Measurements from ENCODE around the gene ACAP2. TPM values are rescaled to one million over a fixed set of nuclear protein-coding genes. Genes with fewer than 3 reads are reported as not detected.

The ACAP2 gene
- total RNA-seq, 3 donors from 2014 or later (not counting 1 experiment from before 2014, with no cell fraction given) = 103 to 132 (median 128) TPM

DNA sequence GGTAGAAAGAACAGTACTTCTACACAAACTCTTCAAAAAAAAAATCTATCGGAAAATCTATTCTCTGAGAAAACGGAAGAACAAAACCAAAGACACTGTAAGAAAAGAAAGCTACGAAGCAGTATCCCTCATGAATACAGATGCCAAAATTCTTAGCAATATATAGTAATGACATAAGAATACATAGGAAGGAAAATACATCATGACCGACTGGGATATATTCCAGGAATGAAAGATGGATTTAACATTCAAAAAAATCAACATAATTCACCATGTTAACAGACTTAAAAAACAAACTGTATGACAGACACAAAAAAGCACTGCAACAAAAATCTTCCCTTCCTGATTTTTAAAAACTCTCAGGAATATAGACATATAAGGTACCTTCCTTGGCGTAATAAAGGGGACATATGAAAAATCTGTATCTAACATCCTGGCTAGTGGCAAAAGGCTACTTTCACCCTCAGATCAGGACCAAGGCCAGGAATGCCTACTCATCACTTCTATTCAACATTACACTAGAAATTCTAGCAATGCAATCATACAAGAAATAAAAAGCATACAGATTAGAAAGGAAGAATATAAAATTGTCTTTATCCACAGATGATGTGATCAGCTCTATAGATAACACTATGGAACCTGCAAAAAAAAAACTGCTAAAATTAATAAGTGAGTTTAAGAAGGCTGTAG, 94.2 kb downstream of the ACAP2 start:
- Mint-ChIP-seq H3K27ac (no peak overlapping the region), H3K4me1 (peaks cover 40 to 45% of the 10 kb centered on the region in 2 donors), H3K9me3 (no peaks in the 10 kb centered on the region), H3K36me3 (no peaks in the 10 kb centered on the region), H3K27me3 (ENCODE audit: low read depth in 2 of 2) (no peaks in the 10 kb centered on the region), H3K4me3 (no peak overlapping the region)
- Histone ChIP-seq H3K27ac (ENCODE audit: low read length) (no peak overlapping the region), H3K36me3 (ENCODE audit: control insufficient read depth, insufficient read depth, low read length) (peaks cover 5% of the 10 kb centered on the region), H3K4me3 (ENCODE audit: low read length) (no peak overlapping the region), H3K9me3 (ENCODE audit: control insufficient read depth, insufficient read depth, low read length) (no peaks in the 10 kb centered on the region), H3K4me1 (ENCODE audit: control insufficient read depth, insufficient read depth, low read length) (no peaks in the 10 kb centered on the region), H3K27me3 (ENCODE audit: control insufficient read depth, insufficient read depth, low read length) (no peaks in the 10 kb centered on the region)
- 100% methylated on average over 1 of the region's 5 CpGs for WGBS (ENCODE audit: insufficient coverage)
- intact Hi-C loops (cut with micrococcal nuclease) = no loop called here
- ATAC-seq (no peak), DNase-seq (no peak)
- TF ChIP-seq, protein P1, sequence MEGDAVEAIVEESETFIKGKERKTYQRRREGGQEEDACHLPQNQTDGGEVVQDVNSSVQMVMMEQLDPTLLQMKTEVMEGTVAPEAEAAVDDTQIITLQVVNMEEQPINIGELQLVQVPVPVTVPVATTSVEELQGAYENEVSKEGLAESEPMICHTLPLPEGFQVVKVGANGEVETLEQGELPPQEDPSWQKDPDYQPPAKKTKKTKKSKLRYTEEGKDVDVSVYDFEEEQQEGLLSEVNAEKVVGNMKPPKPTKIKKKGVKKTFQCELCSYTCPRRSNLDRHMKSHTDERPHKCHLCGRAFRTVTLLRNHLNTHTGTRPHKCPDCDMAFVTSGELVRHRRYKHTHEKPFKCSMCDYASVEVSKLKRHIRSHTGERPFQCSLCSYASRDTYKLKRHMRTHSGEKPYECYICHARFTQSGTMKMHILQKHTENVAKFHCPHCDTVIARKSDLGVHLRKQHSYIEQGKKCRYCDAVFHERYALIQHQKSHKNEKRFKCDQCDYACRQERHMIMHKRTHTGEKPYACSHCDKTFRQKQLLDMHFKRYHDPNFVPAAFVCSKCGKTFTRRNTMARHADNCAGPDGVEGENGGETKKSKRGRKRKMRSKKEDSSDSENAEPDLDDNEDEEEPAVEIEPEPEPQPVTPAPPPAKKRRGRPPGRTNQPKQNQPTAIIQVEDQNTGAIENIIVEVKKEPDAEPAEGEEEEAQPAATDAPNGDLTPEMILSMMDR (IDR thresholded peaks at IDR 0.05) = no peak

DNA sequence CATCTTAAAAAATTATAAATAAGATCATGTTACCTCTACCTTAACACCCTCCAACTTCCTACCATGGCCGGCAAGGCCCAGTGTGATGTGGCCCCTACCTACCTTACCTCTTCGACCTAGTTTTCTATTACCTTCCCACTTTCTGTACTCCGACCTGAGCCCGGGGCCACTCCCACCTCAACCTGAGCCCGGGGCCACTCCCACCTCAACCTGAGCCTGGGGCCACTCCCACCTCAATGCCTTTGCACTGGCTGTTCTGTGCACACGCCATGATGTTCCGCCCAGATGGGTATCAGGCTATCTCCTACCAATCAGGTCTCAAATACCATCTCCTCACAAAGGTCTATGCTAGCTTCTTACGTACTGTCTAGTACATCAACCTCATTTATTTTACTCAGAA, 105.1 kb downstream of the ACAP2 start:
- no peaks in the 10 kb centered on the region for H3K27me3 ChIP-seq (ENCODE audit: control insufficient read depth, insufficient read depth, low read length)
- Mint-ChIP-seq H3K27me3 (ENCODE audit: low read depth in 2 of 2) (no peaks in the 10 kb centered on the region), H3K4me3 (no peak overlapping the region), H3K27ac (peak overlapping the region in 1 of 2 donors; percentile 53), H3K4me1 (peaks cover 5% of the 10 kb centered on the region in 2 donors), H3K36me3 (no peaks in the 10 kb centered on the region), H3K9me3 (no peaks in the 10 kb centered on the region)
- DNase-seq (no peak), ATAC-seq (no peak)
- no peaks in the 10 kb centered on the region for H3K9me3 ChIP-seq (ENCODE audit: control insufficient read depth, insufficient read depth, low read length)
- TF ChIP-seq, protein P1 (IDR thresholded peaks at IDR 0.05) = no peak
- H3K4me1 ChIP-seq (ENCODE audit: control insufficient read depth, insufficient read depth, low read length) = no peaks in the 10 kb centered on the region
- H3K4me3 ChIP-seq (ENCODE audit: low read length) = no peak overlapping the region
- 97% methylated on average over 8 of the region's 8 CpGs for WGBS (ENCODE audit: insufficient coverage)
- no peak overlapping the region for H3K27ac ChIP-seq (ENCODE audit: low read length)
- intact Hi-C loops (cut with micrococcal nuclease) = no loop called here
- peaks cover 35% of the 10 kb centered on the region for H3K36me3 ChIP-seq (ENCODE audit: control insufficient read depth, insufficient read depth, low read length)

DNA sequence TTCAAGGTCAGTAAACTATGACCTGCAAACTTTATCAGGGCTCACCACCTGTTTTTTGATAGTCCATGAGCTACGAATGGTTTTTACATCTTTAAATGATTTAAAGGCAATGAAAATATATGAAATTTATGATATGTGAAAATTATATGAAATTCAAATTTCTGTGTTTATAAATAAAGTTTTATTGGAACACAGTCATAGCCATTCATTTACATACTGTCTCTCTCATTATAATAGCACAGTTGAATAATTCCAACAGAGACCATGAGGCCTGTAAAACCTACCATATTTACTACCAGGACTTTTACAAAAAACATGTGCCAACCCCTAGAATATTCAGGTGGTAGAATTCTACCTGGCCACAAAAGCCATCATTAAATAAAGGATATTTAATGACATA, 107.9 kb downstream of the ACAP2 start:
- DNase-seq (no peak), ATAC-seq (no peak)
- Mint-ChIP-seq H3K27ac (peak overlapping the region in 1 of 2 donors; percentile 59), H3K4me3 (no peak overlapping the region), H3K27me3 (ENCODE audit: low read depth in 2 of 2) (no peaks in the 10 kb centered on the region), H3K4me1 (peaks cover 6 to 12% of the 10 kb centered on the region in 2 donors), H3K9me3 (no peaks in the 10 kb centered on the region), H3K36me3 (no peaks in the 10 kb centered on the region)
- Histone ChIP-seq H3K36me3 (ENCODE audit: control insufficient read depth, insufficient read depth, low read length) (peaks cover 41% of the 10 kb centered on the region), H3K9me3 (ENCODE audit: control insufficient read depth, insufficient read depth, low read length) (no peaks in the 10 kb centered on the region), H3K4me3 (ENCODE audit: low read length) (no peak overlapping the region), H3K4me1 (ENCODE audit: control insufficient read depth, insufficient read depth, low read length) (no peaks in the 10 kb centered on the region), H3K27me3 (ENCODE audit: control insufficient read depth, insufficient read depth, low read length) (no peaks in the 10 kb centered on the region), H3K27ac (ENCODE audit: low read length) (no peak overlapping the region)
- 100% methylated on average over 1 of the region's 1 CpG for WGBS (ENCODE audit: insufficient coverage)
- intact Hi-C loops (cut with micrococcal nuclease) = no loop called here
- TF ChIP-seq, protein P1 (IDR thresholded peaks at IDR 0.05) = no peak

DNA sequence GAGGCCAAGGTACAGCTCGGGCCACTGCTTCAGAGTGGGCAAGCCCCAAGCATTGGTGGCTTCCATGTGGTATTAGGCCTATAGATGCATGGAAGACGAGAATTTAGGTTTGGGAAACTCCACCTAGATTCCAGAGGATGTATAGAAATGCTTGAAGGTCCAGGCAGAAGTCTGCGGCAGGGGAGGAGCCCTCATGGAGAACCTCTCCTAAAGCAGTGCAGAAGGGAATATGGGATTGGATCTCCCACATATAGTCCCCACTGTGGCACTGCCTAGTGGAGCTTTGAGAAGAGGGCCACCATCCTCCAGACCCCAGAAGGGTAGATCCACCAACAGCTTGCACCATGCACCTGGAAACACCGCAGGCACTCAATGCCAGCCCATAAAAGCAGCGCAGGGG, 123.8 kb downstream of the ACAP2 start:
- TF ChIP-seq, protein P1 (IDR thresholded peaks at IDR 0.05) = no peak
- H3K4me3 Mint-ChIP-seq = no peak overlapping the region
- no peaks in the 10 kb centered on the region for H3K4me1 ChIP-seq (ENCODE audit: control insufficient read depth, insufficient read depth, low read length)
- ATAC-seq = no peak
- no peak for DNase-seq
- H3K27ac Mint-ChIP-seq = no peak overlapping the region
- peaks cover 29% of the 10 kb centered on the region for H3K36me3 ChIP-seq (ENCODE audit: control insufficient read depth, insufficient read depth, low read length)
- no peak overlapping the region for H3K4me3 ChIP-seq (ENCODE audit: low read length)
- 95% methylated on average over 5 of the region's 5 CpGs for WGBS (ENCODE audit: insufficient coverage)
- peaks cover 15% of the 10 kb centered on the region for H3K36me3 Mint-ChIP-seq
- no peaks in the 10 kb centered on the region for H3K27me3 Mint-ChIP-seq (ENCODE audit: low read depth in 2 of 2)
- H3K27ac ChIP-seq (ENCODE audit: low read length) = no peak overlapping the region
- peaks cover 5 to 10% of the 10 kb centered on the region in 2 donors for H3K4me1 Mint-ChIP-seq
- peaks cover 13% of the 10 kb centered on the region for H3K9me3 ChIP-seq (ENCODE audit: control insufficient read depth, insufficient read depth, low read length)
- H3K27me3 ChIP-seq (ENCODE audit: control insufficient read depth, insufficient read depth, low read length) = no peaks in the 10 kb centered on the region
- H3K9me3 Mint-ChIP-seq = no peaks in the 10 kb centered on the region
- intact Hi-C loops (cut with micrococcal nuclease) = no loop called here
